22Rv1 (cell line): ENCODE measurements around the gene VSIG2.

ENCODE experiments used
- H3K27ac ChIP-seq: fragments of 450-650 bp; 2 replicates; pipeline ENCODE4 v1.5.1; 2017
- CTCF ChIP-seq: fragments of 450-650 bp; IDR thresholded peaks from 2 replicates; pipeline ENCODE4 v1.5.1; 2017; ENCODE audit warnings: mild to moderate bottlenecking
- ZFX ChIP-seq: fragments of 450-650 bp; IDR thresholded peaks from 2 replicates; pipeline ENCODE4 v1.6.1; 2017; ENCODE audit warnings: antibody characterized with exemption, borderline replicate concordance

VSIG2 gene

DNA sequence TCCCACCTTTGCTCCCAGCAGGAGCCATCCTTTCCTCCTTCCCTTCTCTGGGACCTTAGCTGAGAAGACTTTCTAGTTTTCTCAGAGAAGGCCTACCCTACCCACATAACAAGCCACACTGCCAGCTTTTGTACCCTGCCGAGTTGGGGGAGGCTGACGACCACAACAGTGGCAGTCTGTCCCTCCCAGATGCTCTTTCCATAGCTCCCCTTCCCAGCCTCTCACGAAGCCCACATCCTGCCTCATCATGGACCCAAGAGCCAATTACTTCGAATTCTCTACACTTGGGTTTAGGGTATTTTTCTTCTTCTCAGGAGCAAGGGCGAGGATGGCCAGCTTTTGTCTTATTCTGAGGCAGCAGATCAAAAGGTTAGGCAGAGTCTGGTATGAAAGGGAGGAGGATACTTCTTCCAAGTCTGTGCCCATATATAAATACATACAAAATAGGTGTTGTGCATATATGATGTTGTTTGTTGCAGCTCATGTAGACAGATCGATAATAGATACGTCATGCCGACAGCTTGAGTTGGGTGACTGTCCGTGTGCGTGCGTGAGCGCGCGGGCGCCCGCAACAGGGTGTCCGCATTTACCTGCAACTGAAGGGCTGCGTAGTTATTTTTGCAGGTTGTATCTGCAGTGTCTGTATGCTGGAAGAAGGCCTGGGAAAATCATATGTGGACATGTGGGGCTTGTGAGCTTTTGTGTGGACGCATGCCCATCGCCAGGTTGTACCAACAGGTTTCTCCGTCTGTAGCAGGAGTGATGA, 13.2 kb downstream of the VSIG2 start:
- no peak overlapping the region for H3K27ac ChIP-seq

DNA sequence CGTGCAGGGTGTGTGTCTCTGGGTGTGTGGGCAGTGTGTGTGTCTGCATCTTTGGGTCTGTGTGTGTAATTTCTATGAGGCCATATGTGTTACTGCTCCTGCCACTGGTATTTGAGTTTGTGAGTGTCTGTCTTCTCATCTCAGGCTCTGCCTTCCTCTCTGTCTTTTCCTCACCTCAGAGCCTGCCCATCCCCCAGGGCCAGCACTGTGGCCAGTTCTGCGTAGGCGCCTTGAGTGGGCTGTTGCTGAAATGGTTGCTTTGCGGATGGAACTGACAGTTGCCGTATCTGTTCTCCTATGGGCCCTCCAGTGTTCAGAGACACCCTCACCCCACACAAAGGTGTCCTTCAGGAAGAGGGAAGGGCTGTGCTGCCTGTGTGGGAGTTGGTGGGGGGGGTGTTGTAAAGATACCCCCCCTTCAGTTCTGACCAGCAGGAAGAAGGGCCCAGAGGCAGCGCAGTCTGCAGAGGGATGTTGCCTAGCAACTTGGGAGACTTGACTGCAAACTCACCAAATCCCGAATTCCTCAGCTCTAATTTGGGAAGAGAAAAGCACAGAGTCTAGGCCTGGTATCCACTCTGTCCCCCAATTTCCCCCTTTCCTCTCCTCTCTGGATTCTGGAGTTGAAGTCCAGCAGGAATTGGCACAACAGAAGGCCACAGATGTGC, 14.3 kb downstream of the VSIG2 start:
- H3K27ac ChIP-seq: no peak overlapping the region
- TF ChIP-seq CTCF (no peak), ZFX (no peak)

More for the DNA sequence above, 13.2 kb downstream of the VSIG2 start:
- TF ChIP-seq CTCF (no peak), ZFX (no peak)

DNA sequence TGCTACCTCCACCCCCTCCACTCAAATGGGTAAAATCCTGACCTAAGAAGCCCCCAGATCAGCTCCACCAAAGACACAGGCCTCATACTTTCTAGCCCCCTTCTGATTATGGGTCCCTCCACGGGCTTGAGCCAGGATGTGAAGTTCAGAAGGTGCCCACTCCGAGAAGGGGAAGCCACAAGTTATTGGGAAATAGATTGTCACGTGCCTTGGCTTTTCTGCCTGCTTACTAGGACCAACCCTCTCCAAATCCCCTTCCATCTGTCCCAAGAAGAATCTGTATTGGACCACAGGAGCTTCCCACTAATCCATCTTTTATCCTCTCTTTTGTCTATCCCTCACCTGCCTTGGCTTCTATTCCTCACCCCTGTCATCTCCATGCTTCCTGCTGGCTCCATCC, 15.3 kb downstream of the VSIG2 start:
- H3K27ac ChIP-seq: no peak overlapping the region
- TF ChIP-seq CTCF: no peak
- no peak for TF ChIP-seq ZFX

DNA sequence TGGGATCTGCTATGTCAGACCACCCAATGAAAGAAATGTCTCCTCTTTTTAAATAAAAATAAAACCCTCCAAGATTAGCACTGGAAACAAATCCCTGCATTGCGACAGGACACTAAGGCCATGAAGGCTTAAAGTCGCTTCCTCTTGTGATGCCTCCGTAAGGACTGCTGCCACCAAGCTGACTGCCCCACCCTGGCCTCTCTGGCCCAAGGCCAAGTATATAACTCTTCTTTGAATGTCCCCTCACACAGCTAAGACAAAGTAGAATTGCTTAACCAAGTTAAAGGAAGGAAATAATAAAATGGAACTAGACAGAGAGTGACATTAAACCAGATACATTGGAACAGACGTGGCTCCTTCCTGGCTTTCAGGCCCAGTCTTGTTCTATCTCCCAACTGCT, 19.8 kb downstream of the VSIG2 start:
- no peak overlapping the region for H3K27ac ChIP-seq
- TF ChIP-seq CTCF (no peak), ZFX (no peak)

GRCh38 chr11:124729571-124729970, 22.5 kb downstream of the VSIG2 start:
- H3K27ac ChIP-seq: no peak overlapping the region
- TF ChIP-seq ZFX (no peak), CTCF (no peak)

DNA sequence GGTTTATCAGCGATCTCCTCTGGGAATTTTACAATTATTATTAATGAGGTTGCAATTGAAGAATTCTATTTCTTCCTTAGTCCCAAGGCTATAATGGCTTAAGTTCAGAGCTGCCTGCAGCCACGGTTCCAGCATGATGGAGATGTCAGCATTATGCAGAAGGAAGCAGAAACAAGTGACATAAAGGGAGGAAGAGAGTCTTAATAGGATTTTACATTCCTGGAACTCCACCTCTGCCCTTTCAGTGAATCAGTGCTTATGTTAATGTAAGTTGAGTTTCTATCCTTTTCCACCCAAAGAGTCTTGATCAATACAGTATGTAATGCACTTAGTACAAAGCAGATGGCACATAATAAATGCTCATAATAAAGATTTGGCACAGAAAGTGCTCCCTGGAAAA, 23.9 kb downstream of the VSIG2 start:
- H3K27ac ChIP-seq: no peak overlapping the region
- TF ChIP-seq CTCF (no peak), ZFX (no peak)

GRCh38 chr11:124727474-124727873, 24.6 kb downstream of the VSIG2 start:
- H3K27ac ChIP-seq: no peak overlapping the region
- no peak for TF ChIP-seq CTCF
- TF ChIP-seq ZFX: no peak
